IPS DF 6.9 (cell line): Measurements from ENCODE around the gene ACOT11.

Experiments used
- DNase-seq: peaks from one replicate; pipeline ENCODE4 v3.0.0-alpha.2; 2013; ENCODE audit warnings: low read depth, low spot score
- H3K27ac ChIP-seq: one replicate; pipeline ENCODE4 v1.5.1; 2013; ENCODE audit warnings: low read length, control low read depth
- H3K27me3 ChIP-seq: 2 replicates; pipeline ENCODE4 v1.6.1; 2013; ENCODE audit warnings: mild to moderate bottlenecking, low read length; ENCODE audit not compliant: control insufficient read depth, insufficient read depth
- H3K36me3 ChIP-seq: 2 replicates; pipeline ENCODE4 v1.6.1; 2013; ENCODE audit warnings: low read length; ENCODE audit not compliant: control insufficient read depth, insufficient read depth
- H3K4me1 ChIP-seq: 2 replicates; pipeline ENCODE4 v1.6.1; 2013; ENCODE audit warnings: low read length; ENCODE audit not compliant: control insufficient read depth, insufficient read depth
- H3K4me3 ChIP-seq: 2 replicates; pipeline ENCODE4 v1.5.1; 2013; ENCODE audit warnings: mild to moderate bottlenecking, low read length
- H3K9me3 ChIP-seq: 2 replicates; pipeline ENCODE4 v1.6.1; 2013; ENCODE audit warnings: low read length, inconsistent platforms; ENCODE audit not compliant: control insufficient read depth, insufficient read depth
- WGBS: extraction: QIAGEN DNeasy Blood & Tissue Kit; methylation state at CpG from one replicate; pipeline ENCODE4 v1.1.7; 2013; ENCODE audit warnings: mixed read lengths, missing lambda C conversion rate; ENCODE audit not compliant: insufficient read length, insufficient coverage; 5-methylcytosine and 5-hydroxymethylcytosine counted together

The ACOT11 gene

GRCh38 chr1:54575161-54575560, 27.1 kb downstream of the ACOT11 start:
- Histone ChIP-seq H3K36me3 (no peaks in the 10 kb centered on the region), H3K4me1 (peaks cover 16% of the 10 kb centered on the region), H3K4me3 (no peak overlapping the region), H3K27me3 (no peaks in the 10 kb centered on the region), H3K27ac (no peak overlapping the region), H3K9me3 (no peaks in the 10 kb centered on the region)
- no peak for DNase-seq
- WGBS: no CpG with 5 or more reads among the region's 3 CpGs

GRCh38 chr1:54575605-54576290, 27.7 kb downstream of the ACOT11 start:
- H3K9me3 ChIP-seq: no peaks in the 10 kb centered on the region
- peaks cover 15% of the 10 kb centered on the region for H3K4me1 ChIP-seq
- no peak overlapping the region for H3K27ac ChIP-seq
- no peaks in the 10 kb centered on the region for H3K36me3 ChIP-seq
- no CpG with 5 or more reads among the region's 8 CpGs for WGBS
- H3K27me3 ChIP-seq: no peaks in the 10 kb centered on the region
- no peak overlapping the region for H3K4me3 ChIP-seq
- DNase-seq: no peak

GRCh38 chr1:54577612-54578011, 29.6 kb downstream of the ACOT11 start:
- Histone ChIP-seq H3K4me3 (no peak overlapping the region), H3K27ac (no peak overlapping the region), H3K27me3 (no peaks in the 10 kb centered on the region), H3K4me1 (peaks cover 15% of the 10 kb centered on the region), H3K9me3 (no peaks in the 10 kb centered on the region), H3K36me3 (no peaks in the 10 kb centered on the region)
- DNase-seq: no peak
- WGBS: no CpG with 5 or more reads among the region's 6 CpGs

GRCh38 chr1:54579337-54579781, 31.3 kb downstream of the ACOT11 start:
- Histone ChIP-seq H3K4me1 (peaks cover 17% of the 10 kb centered on the region), H3K36me3 (no peaks in the 10 kb centered on the region), H3K27me3 (no peaks in the 10 kb centered on the region), H3K27ac (no peak overlapping the region), H3K4me3 (no peak overlapping the region), H3K9me3 (no peaks in the 10 kb centered on the region)
- no peak for DNase-seq
- no CpG with 5 or more reads among the region's 4 CpGs for WGBS

GRCh38 chr1:54580856-54581550, 33.0 kb downstream of the ACOT11 start:
- WGBS: no CpG with 5 or more reads among the region's 11 CpGs
- Histone ChIP-seq H3K27ac (no peak overlapping the region), H3K4me3 (no peak overlapping the region), H3K4me1 (peaks cover 9% of the 10 kb centered on the region), H3K36me3 (no peaks in the 10 kb centered on the region), H3K9me3 (no peaks in the 10 kb centered on the region), H3K27me3 (no peaks in the 10 kb centered on the region)
- no peak for DNase-seq

- Histone ChIP-seq H3K27me3 (no peaks in the 10 kb centered on the region), H3K9me3 (no peaks in the 10 kb centered on the region), H3K36me3 (no peaks in the 10 kb centered on the region), H3K4me3 (no peak overlapping the region), H3K4me1 (peaks cover 9% of the 10 kb centered on the region), H3K27ac (no peak overlapping the region)
- whole genome bisulfite sequencing: no CpG with 5 or more reads among the region's 5 CpGs
- DNase-seq: no peak
Observed at GRCh38 chr1:54581621-54582035, 33.6 kb downstream of the ACOT11 start.

- no CpG with 5 or more reads among the region's 19 CpGs for WGBS
Observed at GRCh38 chr1:54582566-54583306, 34.7 kb downstream of the ACOT11 start.

GRCh38 chr1:54583307-54583686, 35.3 kb downstream of the ACOT11 start:
- Histone ChIP-seq H3K36me3 (no peaks in the 10 kb centered on the region), H3K4me1 (peaks cover 9% of the 10 kb centered on the region), H3K4me3 (no peak overlapping the region), H3K9me3 (no peaks in the 10 kb centered on the region), H3K27me3 (no peaks in the 10 kb centered on the region), H3K27ac (no peak overlapping the region)
- DNase-seq: no peak
- WGBS: no CpG with 5 or more reads among the region's 3 CpGs

More at GRCh38 chr1:54582566-54583306, 34.7 kb downstream of the ACOT11 start:
- Histone ChIP-seq H3K4me3 (no peak overlapping the region), H3K36me3 (no peaks in the 10 kb centered on the region), H3K27me3 (no peaks in the 10 kb centered on the region), H3K27ac (no peak overlapping the region), H3K9me3 (no peaks in the 10 kb centered on the region), H3K4me1 (peaks cover 9% of the 10 kb centered on the region)
- no peak for DNase-seq

GRCh38 chr1:54583871-54584270, 35.8 kb downstream of the ACOT11 start:
- no peak for DNase-seq
- no peaks in the 10 kb centered on the region for H3K9me3 ChIP-seq
- H3K4me1 ChIP-seq: peaks cover 9% of the 10 kb centered on the region
- H3K27ac ChIP-seq: no peak overlapping the region
- H3K4me3 ChIP-seq: no peak overlapping the region
- H3K36me3 ChIP-seq: no peaks in the 10 kb centered on the region
- no CpG with 5 or more reads among the region's 2 CpGs for WGBS
- no peaks in the 10 kb centered on the region for H3K27me3 ChIP-seq

- H3K27me3 ChIP-seq: no peaks in the 10 kb centered on the region
- no peaks in the 10 kb centered on the region for H3K9me3 ChIP-seq
- no peaks in the 10 kb centered on the region for H3K36me3 ChIP-seq
- no CpG with 5 or more reads among the region's 17 CpGs for WGBS
- no peak for DNase-seq
- H3K4me1 ChIP-seq: peaks cover 9% of the 10 kb centered on the region
- no peak overlapping the region for H3K4me3 ChIP-seq
- no peak overlapping the region for H3K27ac ChIP-seq
Observed at GRCh38 chr1:54584575-54584974, 36.5 kb downstream of the ACOT11 start.
